Measurements from ENCODE around the gene UBE2E2.

- TF ChIP-seq CTCF (IDR thresholded peaks at IDR 0.05) = no peak
- TF ChIP-seq, protein P1, sequence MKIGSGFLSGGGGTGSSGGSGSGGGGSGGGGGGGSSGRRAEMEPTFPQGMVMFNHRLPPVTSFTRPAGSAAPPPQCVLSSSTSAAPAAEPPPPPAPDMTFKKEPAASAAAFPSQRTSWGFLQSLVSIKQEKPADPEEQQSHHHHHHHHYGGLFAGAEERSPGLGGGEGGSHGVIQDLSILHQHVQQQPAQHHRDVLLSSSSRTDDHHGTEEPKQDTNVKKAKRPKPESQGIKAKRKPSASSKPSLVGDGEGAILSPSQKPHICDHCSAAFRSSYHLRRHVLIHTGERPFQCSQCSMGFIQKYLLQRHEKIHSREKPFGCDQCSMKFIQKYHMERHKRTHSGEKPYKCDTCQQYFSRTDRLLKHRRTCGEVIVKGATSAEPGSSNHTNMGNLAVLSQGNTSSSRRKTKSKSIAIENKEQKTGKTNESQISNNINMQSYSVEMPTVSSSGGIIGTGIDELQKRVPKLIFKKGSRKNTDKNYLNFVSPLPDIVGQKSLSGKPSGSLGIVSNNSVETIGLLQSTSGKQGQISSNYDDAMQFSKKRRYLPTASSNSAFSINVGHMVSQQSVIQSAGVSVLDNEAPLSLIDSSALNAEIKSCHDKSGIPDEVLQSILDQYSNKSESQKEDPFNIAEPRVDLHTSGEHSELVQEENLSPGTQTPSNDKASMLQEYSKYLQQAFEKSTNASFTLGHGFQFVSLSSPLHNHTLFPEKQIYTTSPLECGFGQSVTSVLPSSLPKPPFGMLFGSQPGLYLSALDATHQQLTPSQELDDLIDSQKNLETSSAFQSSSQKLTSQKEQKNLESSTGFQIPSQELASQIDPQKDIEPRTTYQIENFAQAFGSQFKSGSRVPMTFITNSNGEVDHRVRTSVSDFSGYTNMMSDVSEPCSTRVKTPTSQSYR (CRISPR knock-in tag; IDR thresholded peaks at IDR 0.05) = no peak
- TF ChIP-seq TEAD4 (CRISPR knock-in tag; IDR thresholded peaks at IDR 0.05) = no peak
- TF ChIP-seq ATF2 (CRISPR knock-in tag; IDR thresholded peaks at IDR 0.05; ENCODE audit: borderline replicate concordance, low read depth) = no peak
- no peak for TF ChIP-seq SP1 (CRISPR knock-in tag; conservative IDR thresholded peaks at IDR 0.05)
- no peak for TF ChIP-seq ZNF232 (CRISPR knock-in tag; IDR thresholded peaks at IDR 0.05)
These were observed 85.2 kb downstream of the UBE2E2 start for GRCh38 chr3:23288286-23288685.

All from WTC11 (cell line).